IMR-90 (cell line): ENCODE measurements around the gene SEPTIN10.

Experiments used
- CEBPB ChIP-seq: IDR thresholded peaks from 2 replicates; pipeline ENCODE4 v1.6.1; 2012; ENCODE audit warnings: low read depth, low read length, improper control_type of control experiment
- POLR2A ChIP-seq: IDR thresholded peaks from 2 replicates; pipeline ENCODE4 v1.6.1; 2012; ENCODE audit warnings: mild to moderate bottlenecking, low read depth, low read length
- TF ChIP-seq, protein P1 (sequence below): conservative IDR thresholded peaks from 2 replicates; pipeline ENCODE4 v1.5.1; 2012; ENCODE audit warnings: mild to moderate bottlenecking, low read depth, low read length, improper control_type of control experiment

DNA sequence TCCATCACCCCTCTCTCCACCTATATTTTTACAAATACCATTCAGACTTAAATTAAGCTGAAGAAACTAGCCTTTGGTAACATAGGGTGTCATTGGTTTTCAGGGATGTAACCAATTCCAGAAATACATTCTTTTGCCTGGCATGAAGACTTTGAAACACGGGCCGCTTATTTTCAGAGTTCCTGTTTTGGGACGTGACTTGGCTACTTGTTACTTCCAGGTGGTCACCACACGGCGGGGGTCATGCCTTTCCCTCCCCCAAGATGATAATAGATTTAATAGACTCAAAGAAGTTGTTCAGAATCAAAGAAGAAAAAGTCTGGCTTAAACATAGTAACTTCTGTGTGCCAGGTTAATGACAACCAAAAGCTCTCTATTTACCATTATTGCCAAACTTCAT, 110.6 kb downstream of the SEPTIN10 start:
- TF ChIP-seq, protein P1, sequence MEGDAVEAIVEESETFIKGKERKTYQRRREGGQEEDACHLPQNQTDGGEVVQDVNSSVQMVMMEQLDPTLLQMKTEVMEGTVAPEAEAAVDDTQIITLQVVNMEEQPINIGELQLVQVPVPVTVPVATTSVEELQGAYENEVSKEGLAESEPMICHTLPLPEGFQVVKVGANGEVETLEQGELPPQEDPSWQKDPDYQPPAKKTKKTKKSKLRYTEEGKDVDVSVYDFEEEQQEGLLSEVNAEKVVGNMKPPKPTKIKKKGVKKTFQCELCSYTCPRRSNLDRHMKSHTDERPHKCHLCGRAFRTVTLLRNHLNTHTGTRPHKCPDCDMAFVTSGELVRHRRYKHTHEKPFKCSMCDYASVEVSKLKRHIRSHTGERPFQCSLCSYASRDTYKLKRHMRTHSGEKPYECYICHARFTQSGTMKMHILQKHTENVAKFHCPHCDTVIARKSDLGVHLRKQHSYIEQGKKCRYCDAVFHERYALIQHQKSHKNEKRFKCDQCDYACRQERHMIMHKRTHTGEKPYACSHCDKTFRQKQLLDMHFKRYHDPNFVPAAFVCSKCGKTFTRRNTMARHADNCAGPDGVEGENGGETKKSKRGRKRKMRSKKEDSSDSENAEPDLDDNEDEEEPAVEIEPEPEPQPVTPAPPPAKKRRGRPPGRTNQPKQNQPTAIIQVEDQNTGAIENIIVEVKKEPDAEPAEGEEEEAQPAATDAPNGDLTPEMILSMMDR = no peak
- TF ChIP-seq CEBPB (no peak), POLR2A (no peak)
